ENCODE results near the gene RASGRP4. TPM values are rescaled to one million over a fixed set of nuclear protein-coding genes. Genes with fewer than 3 reads are reported as not detected.

Gene RASGRP4
- total and polyA plus RNA-seq, 5 experiments from 2014 or later, result 0.07 TPM; not detected in 4

DNA sequence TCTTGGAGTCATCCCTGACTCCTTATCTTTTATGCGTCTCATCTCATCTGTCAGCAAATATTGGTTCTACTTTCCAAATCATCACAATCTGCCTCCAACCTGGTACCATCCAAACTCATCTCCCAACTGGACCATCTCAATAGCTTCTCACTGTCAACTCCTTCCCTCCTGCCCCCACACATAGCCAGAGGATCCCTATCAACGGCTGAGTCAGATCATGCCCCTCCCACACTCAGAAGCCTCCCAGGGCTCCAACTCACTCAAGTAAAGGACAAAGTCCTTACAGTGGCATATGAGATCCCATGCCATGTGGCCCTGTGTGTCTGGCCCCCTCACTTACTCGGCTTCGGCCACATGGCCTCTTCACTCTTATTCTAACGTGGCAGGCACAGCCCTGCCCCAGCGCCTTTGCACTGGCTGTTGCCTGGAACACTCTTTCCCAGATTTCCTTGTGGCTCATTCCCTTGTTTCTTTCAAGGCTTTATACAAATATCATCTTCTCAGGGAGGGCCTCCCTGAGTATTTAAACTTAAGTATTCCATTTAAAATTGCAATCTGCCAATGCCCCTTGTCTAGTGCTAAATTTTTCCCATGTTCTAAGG, 33.2 kb downstream of the RASGRP4 start:
- Mint-ChIP-seq H3K4me3 (peak overlapping the region in 1 of 10 donors; percentile 4), H3K27ac (no peak overlapping the region), H3K4me1 (peaks cover 15 to 33% (median 28%) of the 10 kb centered on the region in 4 donors), H3K36me3 (peaks cover 0 to 2% (median 0%) of the 10 kb centered on the region in 3 donors), H3K9me3 (no peaks in the 10 kb centered on the region), H3K27me3 (peaks cover 7 to 27% (median 9%) of the 10 kb centered on the region in 5 donors)
- ATAC-seq, result no peak
- no peak for DNase-seq
- POLR2A ChIA-PET, result interaction anchor here (3.2 to 6.4 kb wide), 2 partner anchors 10 to 17 kb away, joined by 17 to 48 read pairs; partner anchors contain the start of genes FAM98C and PSMD8

DNA sequence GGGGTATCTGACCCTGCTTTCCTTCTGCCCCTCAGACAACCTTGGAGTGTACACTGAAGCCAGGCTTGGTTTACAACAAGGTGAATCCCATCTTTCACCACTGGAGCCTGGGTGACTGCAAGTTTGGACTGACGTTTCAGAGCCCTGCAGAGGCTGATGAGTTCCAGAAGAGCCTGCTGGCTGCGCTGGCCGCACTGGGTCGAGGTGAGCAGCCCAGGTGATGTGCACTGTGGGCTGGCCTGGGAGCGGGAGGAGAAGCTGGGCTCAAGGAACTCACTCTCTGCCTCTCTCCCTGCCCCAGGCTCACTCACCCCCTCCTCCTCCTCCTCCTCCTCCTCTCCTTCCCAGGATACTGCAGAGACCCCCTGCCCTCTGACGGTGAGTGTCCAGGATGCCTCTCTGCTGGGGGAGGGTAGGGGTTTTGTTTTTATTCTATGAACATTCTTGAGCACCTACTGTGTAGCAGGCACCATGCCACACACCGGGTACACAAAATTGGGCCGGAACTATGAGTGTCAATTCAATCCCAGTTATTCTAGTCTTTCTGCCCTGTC, 34.0 kb downstream of the RASGRP4 start:
- Mint-ChIP-seq H3K4me3 (no peak overlapping the region), H3K36me3 (peaks cover 0 to 6% (median 2%) of the 10 kb centered on the region in 3 donors), H3K27me3 (peaks cover 10 to 27% (median 15%) of the 10 kb centered on the region in 5 donors), H3K4me1 (peaks cover 20 to 40% (median 35%) of the 10 kb centered on the region in 4 donors), H3K9me3 (no peaks in the 10 kb centered on the region), H3K27ac (no peak overlapping the region)
- no peak for DNase-seq
- no peak for ATAC-seq
- POLR2A ChIA-PET, result interaction anchor here (3.2 to 6.4 kb wide), 2 partner anchors 11 to 16 kb away, joined by 17 to 48 read pairs; partner anchors contain the start of genes FAM98C and PSMD8

DNA sequence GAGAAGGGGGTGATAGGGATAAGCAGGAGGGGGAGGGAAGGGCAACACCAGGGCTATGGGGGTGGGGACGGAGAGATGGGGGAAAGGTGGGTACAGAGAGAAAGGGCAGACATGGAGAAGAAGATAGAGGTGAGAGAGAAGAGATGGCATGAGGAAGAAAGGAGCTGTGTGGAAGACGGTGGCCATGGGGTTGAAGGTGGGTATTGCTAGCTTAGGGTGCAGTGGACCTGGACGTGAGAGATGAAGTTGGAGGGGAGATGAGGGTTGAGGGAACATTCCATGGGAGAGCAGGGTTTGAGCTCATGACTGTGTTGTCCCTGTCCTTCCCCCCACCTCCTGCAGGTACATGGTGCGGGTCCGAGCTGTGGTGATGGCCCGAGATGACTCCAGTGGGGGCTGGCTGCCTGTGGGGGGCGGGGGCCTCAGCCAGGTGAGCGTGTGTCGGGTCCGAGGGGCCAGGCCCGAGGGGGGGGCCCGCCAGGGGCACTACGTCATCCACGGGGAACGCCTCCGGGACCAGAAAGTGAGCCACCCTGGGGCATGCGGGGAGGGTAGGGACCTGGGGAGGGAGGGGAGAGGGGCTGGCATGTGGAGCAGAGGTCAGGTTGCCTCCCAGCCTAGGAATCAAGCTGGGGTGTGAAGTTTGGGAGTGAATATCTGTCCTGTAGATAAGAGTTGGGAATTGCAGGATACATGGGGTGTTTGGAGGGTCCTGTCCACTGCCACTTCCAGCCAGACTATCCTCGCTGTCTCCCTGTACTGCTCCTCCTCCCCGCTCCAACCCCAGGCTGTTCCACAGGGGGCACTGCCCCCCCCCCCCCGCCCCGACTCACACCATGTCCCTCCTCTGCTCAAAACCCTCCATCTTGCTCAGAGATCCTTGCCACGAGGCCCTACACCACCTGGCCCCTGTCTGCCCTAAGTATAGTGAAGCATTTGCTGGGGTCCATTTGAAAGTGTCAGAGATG, 35.8 kb downstream of the RASGRP4 start:
- peaks cover 17 to 34% (median 28%) of the 10 kb centered on the region in 4 donors for H3K4me1 Mint-ChIP-seq
- ATAC-seq (no peak), DNase-seq (no peak)
- H3K9me3 Mint-ChIP-seq, result no peaks in the 10 kb centered on the region
- peaks cover 0 to 12% (median 2%) of the 10 kb centered on the region in 3 donors for H3K36me3 Mint-ChIP-seq
- peak overlapping the region in 7 of 10 donors; percentile 3 to 82 (median 50) for H3K4me3 Mint-ChIP-seq
- H3K27ac Mint-ChIP-seq, result peak overlapping the region in 3 of 10 donors; percentile 11 to 28 (median 20)
- H3K27me3 Mint-ChIP-seq, result peaks cover 10 to 27% (median 15%) of the 10 kb centered on the region in 5 donors
- POLR2A ChIA-PET, result interaction anchor here (0.6 to 6.4 kb wide), 3 partner anchors 13 to 72 kb away, joined by 3 to 48 read pairs (median 19); partner anchors contain the start of genes FAM98C and PSMD8

- peak overlapping the region; percentile 19 to 82 (median 70) for H3K4me3 Mint-ChIP-seq
- H3K27ac Mint-ChIP-seq, result peak overlapping the region in 1 of 10 donors; percentile 43
- H3K9me3 Mint-ChIP-seq, result no peaks in the 10 kb centered on the region
- POLR2A ChIA-PET, result interaction anchor here (3.7 to 6.4 kb wide), 2 partner anchors 13 to 14 kb away, joined by 19 to 48 read pairs; partner anchors contain the start of genes FAM98C and PSMD8
- H3K4me1 Mint-ChIP-seq, result peaks cover 15 to 29% (median 26%) of the 10 kb centered on the region in 4 donors
- DNase-seq (no peak), ATAC-seq (no peak)
- H3K27me3 Mint-ChIP-seq, result peaks cover 10 to 34% (median 24%) of the 10 kb centered on the region in 5 donors
- peaks cover 0 to 22% (median 4%) of the 10 kb centered on the region in 3 donors for H3K36me3 Mint-ChIP-seq
Measured at GRCh38 chr19:38389101-38389925, 36.7 kb downstream of the RASGRP4 start.

DNA sequence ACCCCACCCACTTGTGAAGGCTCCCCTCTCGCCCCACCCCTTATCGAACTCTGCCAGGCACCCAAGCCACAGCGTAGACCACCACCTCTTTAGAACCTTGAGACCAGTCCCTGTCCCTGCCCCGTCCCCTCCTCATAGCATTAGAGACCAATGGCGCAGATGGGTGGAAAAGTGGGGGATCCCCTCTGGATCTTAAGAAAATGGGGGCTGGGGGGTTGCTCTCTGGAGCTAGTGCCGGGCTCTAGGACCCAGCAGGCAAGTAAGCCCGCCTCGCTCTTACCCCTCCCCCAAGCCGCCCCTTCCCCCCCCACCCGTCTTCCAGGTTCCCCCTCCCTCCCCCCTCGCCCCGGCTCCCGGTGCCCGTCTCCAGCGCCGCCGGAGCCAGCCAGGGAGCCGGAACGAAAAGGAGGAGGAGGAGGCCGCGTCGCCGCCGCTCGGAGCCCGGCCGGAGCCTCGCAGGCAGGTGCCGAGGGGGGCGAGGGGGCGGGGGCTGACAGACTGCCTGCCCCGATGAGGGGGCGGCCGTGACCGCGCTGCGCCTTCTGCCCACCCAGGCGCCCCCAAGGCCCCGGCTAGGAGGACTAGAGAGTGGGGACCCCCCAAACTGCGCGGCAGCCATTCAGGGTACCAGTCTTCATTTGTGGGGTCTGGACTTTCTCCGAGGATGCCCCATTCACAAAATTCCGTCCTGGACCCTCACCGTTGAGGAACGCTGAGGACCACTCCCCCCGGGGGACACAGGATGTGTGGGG, 37.5 kb downstream of the RASGRP4 start, which contains the start of gene SPRED3:
SPRED3 (plus strand) TSS at position 349 of the 752 bp plus-strand sequence. CDS start 1,606 bp downstream, outside the sequence.
- peak in 1 of 2 donors; percentile 11 for ATAC-seq
- Mint-ChIP-seq H3K36me3 (peaks cover 0 to 29% (median 12%) of the 10 kb centered on the region in 3 donors), H3K9me3 (no peaks in the 10 kb centered on the region), H3K4me1 (peaks cover 11 to 23% (median 21%) of the 10 kb centered on the region in 4 donors), H3K27me3 (peaks cover 10 to 40% (median 23%) of the 10 kb centered on the region in 5 donors), H3K4me3 (peak within 1 kb of the TSS; percentile 81 to 97 (median 92)), H3K27ac (peak within 1 kb of the TSS in 9 of 10 donors; percentile 20 to 95 (median 87))
- DNase-seq, result peak in 1 of 10 donors; percentile 32
- POLR2A ChIA-PET, result interaction anchor here (0.7 to 6.4 kb wide), 6 partner anchors 8 to 37 kb away, joined by 3 to 48 read pairs (median 4); partner anchors contain the start of genes FAM98C and PSMD8

GRCh38 chr19:38387550-38388348, 38.3 kb downstream of the RASGRP4 start, which contains the start of gene GGN:
TSS of gene GGN (minus strand) at chr19:38388034. CDS start at chr19:38387261, 773 bp downstream.
- peak within 1 kb of the TSS; percentile 81 to 97 (median 92) for H3K4me3 Mint-ChIP-seq
- H3K27ac Mint-ChIP-seq, result peak within 1 kb of the TSS; percentile 20 to 95 (median 82)
- POLR2A ChIA-PET, result interaction anchor here (0.7 to 6.4 kb wide), 7 partner anchors 9 to 231 kb away, joined by 3 to 48 read pairs (median 3); partner anchors contain the start of genes EIF3K, FAM98C and PSMD8
- peaks cover 10 to 44% (median 27%) of the 10 kb centered on the region in 5 donors for H3K27me3 Mint-ChIP-seq
- peaks cover 0 to 37% (median 19%) of the 10 kb centered on the region in 3 donors for H3K36me3 Mint-ChIP-seq
- peak; percentile 55 to 85 (median 72) for DNase-seq
- no peaks in the 10 kb centered on the region for H3K9me3 Mint-ChIP-seq
- peak; percentile 74 to 75 for ATAC-seq
- H3K4me1 Mint-ChIP-seq, result peaks cover 11 to 23% (median 21%) of the 10 kb centered on the region in 4 donors

GRCh38 chr19:38386971-38387549, 39.0 kb downstream of the RASGRP4 start:
- Mint-ChIP-seq H3K27ac (peak overlapping the region in 6 of 10 donors; percentile 40 to 83 (median 68)), H3K4me1 (peaks cover 11 to 23% (median 21%) of the 10 kb centered on the region in 4 donors), H3K4me3 (peak overlapping the region; percentile 81 to 97 (median 88)), H3K9me3 (no peaks in the 10 kb centered on the region), H3K36me3 (peaks cover 0 to 44% (median 26%) of the 10 kb centered on the region in 3 donors), H3K27me3 (peaks cover 10 to 51% (median 27%) of the 10 kb centered on the region in 5 donors)
- POLR2A ChIA-PET, result interaction anchor here (0.6 to 6.4 kb wide), 6 partner anchors 9 to 231 kb away, joined by 3 to 48 read pairs (median 4); partner anchors contain the start of genes EIF3K, FAM98C and PSMD8
- DNase-seq (no peak), ATAC-seq (no peak)

DNA sequence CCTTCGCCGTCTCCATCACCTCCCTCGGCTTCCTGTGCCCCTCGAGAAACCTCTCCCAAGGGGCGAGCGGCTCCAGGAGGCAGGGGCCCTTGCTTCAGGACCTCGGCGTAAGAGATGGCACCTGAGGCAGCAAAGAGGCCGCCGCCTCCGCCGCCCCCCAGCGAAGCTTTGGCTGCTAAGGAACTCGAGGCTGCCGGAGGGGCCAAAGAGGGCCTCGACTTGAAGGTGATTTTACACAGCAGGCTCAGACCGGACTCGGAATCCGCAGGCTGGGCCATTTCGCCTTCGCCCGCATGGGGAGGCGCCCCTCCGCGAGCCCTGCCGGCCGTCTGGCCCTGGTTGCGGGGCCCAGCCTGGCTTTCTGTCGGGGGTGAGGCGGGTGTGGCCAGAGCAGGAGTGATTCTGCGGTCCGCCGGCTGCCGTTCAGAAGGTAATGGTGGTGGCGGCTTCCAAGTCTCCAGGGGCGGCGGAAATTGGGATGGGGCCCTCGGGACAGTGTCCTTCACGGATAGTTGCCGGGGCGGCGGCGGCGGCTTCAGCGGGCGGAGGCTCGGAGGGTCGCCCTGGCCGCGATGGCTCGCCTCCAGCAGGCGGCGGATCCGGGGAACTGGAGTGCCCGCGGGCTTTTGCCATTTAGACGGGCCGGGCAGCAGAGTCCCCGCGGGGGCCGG, 39.6 kb downstream of the RASGRP4 start:
- POLR2A ChIA-PET, result interaction anchor here (0.6 kb wide), 1 partner anchor 80 kb away, joined by 5 read pairs; no protein-coding TSS in a partner anchor

DNA sequence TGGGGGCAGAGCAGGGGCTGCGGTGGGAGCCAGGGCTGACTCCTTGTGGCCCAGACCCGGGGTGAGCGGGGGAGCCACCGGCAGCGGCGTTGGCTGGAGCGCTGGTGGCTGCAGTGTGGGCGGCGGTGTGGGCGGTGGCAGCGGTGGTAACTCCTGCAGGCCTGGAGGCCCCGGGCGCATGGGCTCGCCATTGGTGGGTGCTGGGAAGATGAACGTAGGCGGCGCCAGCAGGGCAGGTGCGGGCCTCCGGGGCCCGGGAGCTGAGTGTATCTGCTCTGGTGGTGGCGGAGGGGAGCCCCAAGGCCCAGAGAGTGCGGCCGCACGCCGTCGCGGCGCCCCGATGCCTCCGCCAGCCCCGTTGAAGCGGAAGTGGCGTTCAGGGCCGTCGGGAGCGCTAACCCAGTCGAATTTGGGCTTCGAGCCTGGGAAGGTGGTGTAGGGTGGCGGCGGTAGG, 40.2 kb downstream of the RASGRP4 start:
- Mint-ChIP-seq H3K36me3 (peaks cover 0 to 56% (median 37%) of the 10 kb centered on the region in 3 donors), H3K4me3 (peak overlapping the region in 2 of 10 donors; percentile 2 to 57), H3K9me3 (no peaks in the 10 kb centered on the region), H3K27ac (no peak overlapping the region), H3K27me3 (peaks cover 10 to 53% (median 27%) of the 10 kb centered on the region in 5 donors), H3K4me1 (peaks cover 11 to 23% (median 21%) of the 10 kb centered on the region in 4 donors)
- DNase-seq (no peak), ATAC-seq (no peak)
- POLR2A ChIA-PET, result interaction anchor here (0.6 to 1.7 kb wide), 2 partner anchors 11 to 445 kb away, joined by 3 to 4 read pairs; partner anchors contain the start of gene PSMD8

More for the DNA sequence above, 39.6 kb downstream of the RASGRP4 start:
- ATAC-seq (no peak), DNase-seq (no peak)
- H3K27me3 Mint-ChIP-seq, result peaks cover 10 to 54% (median 27%) of the 10 kb centered on the region in 5 donors
- no peaks in the 10 kb centered on the region for H3K9me3 Mint-ChIP-seq
- peaks cover 0 to 50% (median 32%) of the 10 kb centered on the region in 3 donors for H3K36me3 Mint-ChIP-seq
- H3K27ac Mint-ChIP-seq, result no peak overlapping the region
- peaks cover 11 to 23% (median 21%) of the 10 kb centered on the region in 4 donors for H3K4me1 Mint-ChIP-seq
- peak overlapping the region in 2 of 10 donors; percentile 2 to 57 for H3K4me3 Mint-ChIP-seq

Data from naive thymus-derived CD8-positive, alpha-beta T cell (primary cell).